ENCODE data around the gene COL4A2.

DNA sequence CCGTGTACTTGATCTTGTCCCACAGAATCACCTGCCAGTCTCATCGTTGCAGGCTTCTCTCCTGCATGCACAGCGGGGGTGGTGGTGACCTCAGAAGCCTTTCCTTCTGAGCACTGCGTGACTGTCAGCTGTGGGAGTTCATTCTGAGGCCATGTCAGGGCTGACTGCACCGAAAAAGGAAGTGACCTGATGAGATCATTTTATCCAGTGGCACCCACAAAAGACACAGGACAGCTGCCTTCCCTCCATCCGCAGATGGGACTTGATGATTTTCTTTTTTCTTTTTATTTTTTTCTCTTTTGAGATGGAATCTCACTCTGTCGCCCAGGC is 164.7 kb downstream of the COL4A2 start:
- TF ChIP-seq EZH2phosphoT487 (IDR thresholded peaks at IDR 0.05; ENCODE audit: borderline replicate concordance), result no peak
- TF ChIP-seq, protein P1, sequence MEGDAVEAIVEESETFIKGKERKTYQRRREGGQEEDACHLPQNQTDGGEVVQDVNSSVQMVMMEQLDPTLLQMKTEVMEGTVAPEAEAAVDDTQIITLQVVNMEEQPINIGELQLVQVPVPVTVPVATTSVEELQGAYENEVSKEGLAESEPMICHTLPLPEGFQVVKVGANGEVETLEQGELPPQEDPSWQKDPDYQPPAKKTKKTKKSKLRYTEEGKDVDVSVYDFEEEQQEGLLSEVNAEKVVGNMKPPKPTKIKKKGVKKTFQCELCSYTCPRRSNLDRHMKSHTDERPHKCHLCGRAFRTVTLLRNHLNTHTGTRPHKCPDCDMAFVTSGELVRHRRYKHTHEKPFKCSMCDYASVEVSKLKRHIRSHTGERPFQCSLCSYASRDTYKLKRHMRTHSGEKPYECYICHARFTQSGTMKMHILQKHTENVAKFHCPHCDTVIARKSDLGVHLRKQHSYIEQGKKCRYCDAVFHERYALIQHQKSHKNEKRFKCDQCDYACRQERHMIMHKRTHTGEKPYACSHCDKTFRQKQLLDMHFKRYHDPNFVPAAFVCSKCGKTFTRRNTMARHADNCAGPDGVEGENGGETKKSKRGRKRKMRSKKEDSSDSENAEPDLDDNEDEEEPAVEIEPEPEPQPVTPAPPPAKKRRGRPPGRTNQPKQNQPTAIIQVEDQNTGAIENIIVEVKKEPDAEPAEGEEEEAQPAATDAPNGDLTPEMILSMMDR (conservative IDR thresholded peaks at IDR 0.05; ENCODE audit: low read length), result no peak
